H9 (cell line): Measurements from ENCODE around the gene ENC1. TPM values are rescaled to one million over a fixed set of nuclear protein-coding genes. Genes with fewer than 3 reads are reported as not detected.

Experiments
- DNase-seq: peaks from one replicate; pipeline ENCODE4 v3.0.0-alpha.2; 2017
- H2AFZ ChIP-seq: one replicate; pipeline ENCODE4 v1.6.1; 2013; ENCODE audit warnings: mild to moderate bottlenecking, low read length, control low read depth, moderate library complexity
- H2AK5ac ChIP-seq: 2 replicates; pipeline ENCODE4 v1.6.1; 2013; ENCODE audit warnings: low read length, control low read depth, mixed read lengths; ENCODE audit not compliant: insufficient read length
- H2BK120ac ChIP-seq: one replicate; pipeline ENCODE4 v1.6.1; 2013; ENCODE audit warnings: low read depth, mild to moderate bottlenecking, low read length, control low read depth, inconsistent platforms; ENCODE audit not compliant: poor library complexity, severe bottlenecking
- H2BK12ac ChIP-seq: 2 replicates; pipeline ENCODE4 v1.6.1; 2013; ENCODE audit warnings: low read length, control low read depth, mixed read lengths, low read depth; ENCODE audit not compliant: insufficient read length
- H2BK15ac ChIP-seq: 2 replicates; pipeline ENCODE4 v1.6.1; 2013; ENCODE audit warnings: low read depth, low read length, control low read depth
- H2BK20ac ChIP-seq: one replicate; pipeline ENCODE4 v1.6.1; 2013; ENCODE audit warnings: low read depth, mild to moderate bottlenecking, low read length, control low read depth, inconsistent platforms; ENCODE audit not compliant: poor library complexity, severe bottlenecking
- H2BK5ac ChIP-seq: 2 replicates; pipeline ENCODE4 v1.6.1; 2013; ENCODE audit warnings: low read length, control low read depth, mixed read lengths; ENCODE audit not compliant: insufficient read length
- H3K14ac ChIP-seq: 2 replicates; pipeline ENCODE4 v1.6.1; 2013; ENCODE audit warnings: low read length, control low read depth; ENCODE audit not compliant: insufficient read depth
- H3K18ac ChIP-seq: 2 replicates; pipeline ENCODE4 v1.6.1; 2013; ENCODE audit warnings: low read depth, mild to moderate bottlenecking, mixed read lengths, low read length, control low read depth; ENCODE audit not compliant: insufficient read length
- H3K23ac ChIP-seq: 2 replicates; pipeline ENCODE4 v1.6.1; 2013; ENCODE audit warnings: low read length, control low read depth, mixed read lengths, low read depth; ENCODE audit not compliant: insufficient read length
- H3K23me2 ChIP-seq: 2 replicates; pipeline ENCODE4 v1.6.1; 2013; ENCODE audit warnings: low read depth, mild to moderate bottlenecking, mixed read lengths, low read length, control low read depth; ENCODE audit not compliant: insufficient read length, poor library complexity, severe bottlenecking
- H3K27ac ChIP-seq: 2 replicates; pipeline ENCODE4 v1.5.1; 2013; ENCODE audit warnings: low read length, control low read depth, mixed read lengths, low read depth; ENCODE audit not compliant: insufficient read length
- H3K27me3 ChIP-seq: 2 replicates; pipeline ENCODE4 v1.6.1; 2013; ENCODE audit warnings: low read length, control low read depth, inconsistent platforms; ENCODE audit not compliant: insufficient read depth
- H3K4ac ChIP-seq: 2 replicates; pipeline ENCODE4 v1.6.1; 2013; ENCODE audit warnings: low read depth, mild to moderate bottlenecking, control low read depth, inconsistent platforms, low read length, moderate library complexity
- H3K4me1 ChIP-seq: 2 replicates; pipeline ENCODE4 v1.6.1; 2013; ENCODE audit warnings: low read length, control low read depth, inconsistent platforms; ENCODE audit not compliant: insufficient read depth
- H3K4me2 ChIP-seq: 2 replicates; pipeline ENCODE4 v1.6.1; 2013; ENCODE audit warnings: low read length, control low read depth, mixed read lengths; ENCODE audit not compliant: insufficient read length, insufficient read depth
- H3K56ac ChIP-seq: 2 replicates; pipeline ENCODE4 v1.6.1; 2013; ENCODE audit warnings: low read depth, mild to moderate bottlenecking, mixed read lengths, low read length, control low read depth; ENCODE audit not compliant: insufficient read length
- H3K79me1 ChIP-seq: 2 replicates; pipeline ENCODE4 v1.6.1; 2013; ENCODE audit warnings: low read depth, mild to moderate bottlenecking, moderate library complexity, low read length, control low read depth, inconsistent platforms; ENCODE audit not compliant: insufficient read depth, poor library complexity, severe bottlenecking
- H3K79me2 ChIP-seq: 2 replicates; pipeline ENCODE4 v1.6.1; 2013; ENCODE audit warnings: low read length, control low read depth, inconsistent platforms; ENCODE audit not compliant: insufficient read depth
- H3K9ac ChIP-seq: 2 replicates; pipeline ENCODE4 v1.6.1; 2013; ENCODE audit warnings: low read length, control low read depth, mixed read lengths; ENCODE audit not compliant: insufficient read length; ENCODE audit errors: extremely low read depth
- H3K9me3 ChIP-seq: one replicate; pipeline ENCODE4 v1.6.1; 2013; ENCODE audit warnings: low read depth, low read length, inconsistent platforms; ENCODE audit not compliant: control insufficient read depth
- H3T11ph ChIP-seq: one replicate; pipeline ENCODE4 v1.6.1; 2013; ENCODE audit warnings: mild to moderate bottlenecking, low read length, control low read depth, inconsistent platforms
- H4K20me1 ChIP-seq: one replicate; pipeline ENCODE4 v1.6.1; 2013; ENCODE audit not compliant: control insufficient read depth, insufficient read length, insufficient read depth
- H4K5ac ChIP-seq: 2 replicates; pipeline ENCODE4 v1.6.1; 2013; ENCODE audit warnings: low read depth, mild to moderate bottlenecking, mixed read lengths, low read length, control low read depth; ENCODE audit not compliant: insufficient read length
- H4K8ac ChIP-seq: replicated peaks from 2 replicates; pipeline ENCODE4 v1.6.1; 2013; ENCODE audit warnings: low read length, control low read depth, mixed read lengths, low read depth; ENCODE audit not compliant: insufficient read length
- H4K91ac ChIP-seq: 2 replicates; pipeline ENCODE4 v1.6.1; 2013; ENCODE audit warnings: low read depth, mild to moderate bottlenecking, moderate library complexity, mixed read lengths, low read length, control low read depth; ENCODE audit not compliant: insufficient read length
- H3K27ac Mint-ChIP-seq, 3 experiments: 2 replicates in 2 of 3; 3 replicates in 1 of 3; pipeline ENCODE4 v1.8.0; 2020 to 2021; ENCODE audit warnings: mixed read lengths in 3 of 3, mild to moderate bottlenecking in 1 of 3, moderate library complexity in 1 of 3
- H3K27me3 Mint-ChIP-seq: 2 replicates; pipeline ENCODE4 v1.8.0; 2021; ENCODE audit warnings: low read depth, mild to moderate bottlenecking, moderate library complexity, mixed read lengths
- H3K36me3 Mint-ChIP-seq, 3 experiments: 2 replicates in 2 of 3; 3 replicates in 1 of 3; pipeline ENCODE4 v1.8.0; 2020 to 2021; ENCODE audit warnings: low read depth in 3 of 3, mixed read lengths in 3 of 3; ENCODE audit not compliant: insufficient read depth in 1 of 3
- H3K4me1 Mint-ChIP-seq, 2 experiments: 2 replicates each; pipeline ENCODE4 v1.8.0; 2020; ENCODE audit warnings: mixed read lengths in 2 of 2
- H3K4me3 Mint-ChIP-seq, 2 experiments: 2 replicates in 1 of 2; 3 replicates in 1 of 2; pipeline ENCODE4 v1.8.0; 2020 to 2021; ENCODE audit warnings: mild to moderate bottlenecking in 2 of 2, mixed read lengths in 2 of 2, moderate library complexity in 1 of 2
- H3K9me3 Mint-ChIP-seq, 2 experiments: 2 replicates in 1 of 2; 3 replicates in 1 of 2; pipeline ENCODE4 v1.8.0; 2020; ENCODE audit warnings: mild to moderate bottlenecking in 2 of 2, mixed read lengths in 2 of 2, moderate library complexity in 1 of 2
- WGBS: extraction: QIAGEN DNeasy Blood & Tissue Kit; methylation state at CpG from one replicate; pipeline ENCODE4 v1.1.7; 2013; ENCODE audit warnings: missing lambda C conversion rate, low lambda C conversion rate, mixed read lengths; ENCODE audit not compliant: insufficient read length; ENCODE audit errors: extremely low coverage; 5-methylcytosine and 5-hydroxymethylcytosine counted together
- total RNA-seq: library from RNA; stranded (reverse); gene quantifications from 2 replicates; pipeline ENCODE4 v1.2.1, GENCODE V29; 2021
- TF ChIP-seq, protein P1 (sequence below): fragments of 200-600 bp; sonication (generic); conservative IDR thresholded peaks from 3 replicates; pipeline ENCODE4 v1.8.0; 2021; ENCODE audit warnings: antibody characterized with exemption, mild to moderate bottlenecking

Gene ENC1
- total RNA-seq, 1 experiment from 2014 or later: 14.4 TPM

GRCh38 chr5:74660873-74661272, 20.3 kb upstream of the ENC1 start:
- no peaks in the 10 kb centered on the region for H3K23me2 ChIP-seq
- no peak overlapping the region for H3T11ph ChIP-seq
- H3K9me3 ChIP-seq: no peaks in the 10 kb centered on the region
- H2BK5ac ChIP-seq: no peak overlapping the region
- no peaks in the 10 kb centered on the region for H3K27me3 ChIP-seq
- H3K4me2 ChIP-seq: no peak overlapping the region
- H3K9ac ChIP-seq: no peak overlapping the region
- H4K20me1 ChIP-seq: no peaks in the 10 kb centered on the region
- Mint-ChIP-seq H3K9me3 (peaks cover 6 to 7% of the 10 kb centered on the region in 2 experiments; a peak in 3 of 5 replicates), H3K27me3 (no peaks in the 10 kb centered on the region), H3K36me3 (peaks cover 0 to 8% (median 0%) of the 10 kb centered on the region in 3 experiments; a peak in 2 of 7 replicates), H3K4me3 (no peak overlapping the region), H3K27ac (no peak overlapping the region), H3K4me1 (peaks cover 0 to 4% of the 10 kb centered on the region in 2 experiments; a peak in 1 of 4 replicates)
- no peak overlapping the region for H2AFZ ChIP-seq
- no peak overlapping the region for H4K91ac ChIP-seq
- H3K79me1 ChIP-seq: no peaks in the 10 kb centered on the region
- H2BK20ac ChIP-seq: no peak overlapping the region
- H3K18ac ChIP-seq: no peak overlapping the region
- H3K79me2 ChIP-seq: no peaks in the 10 kb centered on the region
- no peak overlapping the region for H3K4ac ChIP-seq
- H3K56ac ChIP-seq: no peak overlapping the region
- WGBS: no CpG with 5 or more reads among the region's 5 CpGs
- no peak overlapping the region for H2AK5ac ChIP-seq
- no peak overlapping the region for H2BK12ac ChIP-seq
- no peak overlapping the region for H3K27ac ChIP-seq
- no peak overlapping the region for H2BK15ac ChIP-seq
- no peak overlapping the region for H2BK120ac ChIP-seq
- no peak for DNase-seq
- TF ChIP-seq, protein P1, sequence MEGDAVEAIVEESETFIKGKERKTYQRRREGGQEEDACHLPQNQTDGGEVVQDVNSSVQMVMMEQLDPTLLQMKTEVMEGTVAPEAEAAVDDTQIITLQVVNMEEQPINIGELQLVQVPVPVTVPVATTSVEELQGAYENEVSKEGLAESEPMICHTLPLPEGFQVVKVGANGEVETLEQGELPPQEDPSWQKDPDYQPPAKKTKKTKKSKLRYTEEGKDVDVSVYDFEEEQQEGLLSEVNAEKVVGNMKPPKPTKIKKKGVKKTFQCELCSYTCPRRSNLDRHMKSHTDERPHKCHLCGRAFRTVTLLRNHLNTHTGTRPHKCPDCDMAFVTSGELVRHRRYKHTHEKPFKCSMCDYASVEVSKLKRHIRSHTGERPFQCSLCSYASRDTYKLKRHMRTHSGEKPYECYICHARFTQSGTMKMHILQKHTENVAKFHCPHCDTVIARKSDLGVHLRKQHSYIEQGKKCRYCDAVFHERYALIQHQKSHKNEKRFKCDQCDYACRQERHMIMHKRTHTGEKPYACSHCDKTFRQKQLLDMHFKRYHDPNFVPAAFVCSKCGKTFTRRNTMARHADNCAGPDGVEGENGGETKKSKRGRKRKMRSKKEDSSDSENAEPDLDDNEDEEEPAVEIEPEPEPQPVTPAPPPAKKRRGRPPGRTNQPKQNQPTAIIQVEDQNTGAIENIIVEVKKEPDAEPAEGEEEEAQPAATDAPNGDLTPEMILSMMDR: no peak
- H4K8ac ChIP-seq: no peak overlapping the region
- H4K5ac ChIP-seq: no peak overlapping the region
- no peak overlapping the region for H3K23ac ChIP-seq
- no peak overlapping the region for H3K14ac ChIP-seq
- H3K4me1 ChIP-seq: no peaks in the 10 kb centered on the region
